Muscle of leg (tissue), 11 donors: ENCODE results near the gene AGBL4. TPM values are rescaled to one million over a fixed set of nuclear protein-coding genes. Genes with fewer than 3 reads are reported as not detected.
A peak's percentile ranks its signal among the peaks of the same experiment; 100 is the strongest.

ENCODE experiments used
- DNase-seq: peaks from one replicate; pipeline ENCODE4 v3.0.0; 2013
- H3K27ac ChIP-seq: one replicate; pipeline ENCODE4 v1.5.1; 2013; ENCODE audit warnings: mild to moderate bottlenecking, low read length, control low read depth
- H3K27me3 ChIP-seq: one replicate; pipeline ENCODE4 v1.6.1; 2013; ENCODE audit warnings: low read length; ENCODE audit not compliant: control insufficient read depth, insufficient read depth
- H3K36me3 ChIP-seq: one replicate; pipeline ENCODE4 v1.6.1; 2013; ENCODE audit warnings: low read length; ENCODE audit not compliant: control insufficient read depth, insufficient read depth
- H3K4me1 ChIP-seq: one replicate; pipeline ENCODE4 v1.6.1; 2013; ENCODE audit warnings: low read length; ENCODE audit not compliant: control insufficient read depth, insufficient read depth
- H3K4me3 ChIP-seq: one replicate; pipeline ENCODE4 v1.5.1; 2013; ENCODE audit warnings: low read length, control low read depth
- H3K9me3 ChIP-seq: replicated peaks from 2 replicates; pipeline ENCODE4 v1.6.1; 2013; ENCODE audit warnings: low read depth, low read length; ENCODE audit not compliant: control insufficient read depth
- WGBS: methylation state at CpG from one replicate; pipeline ENCODE4 v1.1.5; 2013; ENCODE audit warnings: missing lambda C conversion rate; ENCODE audit not compliant: insufficient coverage; 5-methylcytosine and 5-hydroxymethylcytosine counted together
- polyA plus RNA-seq, 8 donors: library from polyadenylated mRNA; unstranded; fragments of 120-200 nt; gene quantifications; one replicate each; pipeline versions ENCODE4 v1.2.1 to v1.2.3, GENCODE V29; 2013; ENCODE audit warnings: inconsistent platforms in 1 of 8, low replicate concordance in 1 of 8; ENCODE audit not compliant: insufficient read length in 8 of 8, insufficient read depth in 1 of 8
- total RNA-seq: library from RNA; stranded (reverse); fragments of 120-200 nt; gene quantifications from one replicate; pipeline ENCODE4 v1.2.4, GENCODE V29; 2013

The AGBL4 gene
- total and polyA plus RNA-seq, 9 donors = 0.05 to 0.50 (median 0.18) TPM

- Histone ChIP-seq H3K9me3 (no peaks in the 10 kb centered on the region), H3K4me3 (no peak overlapping the region), H3K27ac (no peak overlapping the region), H3K27me3 (no peaks in the 10 kb centered on the region), H3K36me3 (peaks cover 16% of the 10 kb centered on the region), H3K4me1 (peaks cover 20% of the 10 kb centered on the region)
- no peak for DNase-seq
- WGBS = no CpG with 5 or more reads among the region's 1 CpG
These were observed 1250.6 kb downstream of the AGBL4 start for GRCh38 chr1:48773133-48773532.

DNA sequence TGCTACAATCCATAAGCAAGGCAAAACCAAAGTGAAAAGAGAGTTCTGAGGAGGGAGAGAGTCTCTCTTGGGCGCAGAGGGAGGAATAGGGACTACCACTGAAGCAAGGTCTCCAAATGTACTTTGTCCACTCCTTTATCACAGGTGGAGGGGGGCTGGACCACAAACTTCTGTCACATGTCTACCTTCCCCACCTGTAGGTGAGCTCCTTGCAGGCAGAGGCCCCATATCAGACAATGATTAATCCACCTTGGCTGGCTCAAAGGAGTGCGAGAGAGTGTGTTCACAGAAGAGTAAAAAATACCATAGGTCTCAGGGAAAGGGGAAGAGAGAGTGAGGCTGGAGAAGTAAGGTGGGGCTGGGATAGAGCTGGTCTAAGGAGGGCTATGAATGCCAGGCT, 1251.5 kb downstream of the AGBL4 start:
- no peaks in the 10 kb centered on the region for H3K27me3 ChIP-seq
- peaks cover 16% of the 10 kb centered on the region for H3K36me3 ChIP-seq
- WGBS = 75% methylated on average over 1 of the region's 2 CpGs
- DNase-seq = no peak
- H3K27ac ChIP-seq = no peak overlapping the region
- peaks cover 14% of the 10 kb centered on the region for H3K4me1 ChIP-seq
- no peak overlapping the region for H3K4me3 ChIP-seq
- H3K9me3 ChIP-seq = no peaks in the 10 kb centered on the region

DNA sequence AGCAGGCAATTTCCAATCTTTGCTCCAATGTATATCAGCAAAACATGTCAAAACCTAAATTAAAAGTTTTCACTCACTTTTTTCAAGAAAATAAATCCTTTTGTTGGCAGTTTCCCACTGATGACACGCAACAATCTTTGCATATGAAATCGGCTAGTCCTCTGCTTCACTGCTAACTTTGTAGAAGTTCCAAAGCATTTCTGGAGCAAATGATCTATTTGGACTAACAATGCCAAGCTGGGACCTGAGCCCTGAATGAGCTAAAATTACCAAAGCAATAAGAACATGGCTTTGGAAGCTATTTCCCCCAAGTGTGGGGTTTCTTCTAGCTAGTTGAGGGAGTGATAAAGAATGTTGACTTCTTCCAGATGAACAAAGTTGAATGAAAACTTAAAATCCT, 1252.2 kb downstream of the AGBL4 start:
- Histone ChIP-seq H3K9me3 (no peaks in the 10 kb centered on the region), H3K36me3 (peaks cover 20% of the 10 kb centered on the region), H3K27me3 (no peaks in the 10 kb centered on the region), H3K4me3 (no peak overlapping the region), H3K27ac (peak overlapping the region; percentile 31), H3K4me1 (peaks cover 14% of the 10 kb centered on the region)
- DNase-seq = peak; percentile 87
- WGBS = 28% methylated on average over 2 of the region's 2 CpGs

DNA sequence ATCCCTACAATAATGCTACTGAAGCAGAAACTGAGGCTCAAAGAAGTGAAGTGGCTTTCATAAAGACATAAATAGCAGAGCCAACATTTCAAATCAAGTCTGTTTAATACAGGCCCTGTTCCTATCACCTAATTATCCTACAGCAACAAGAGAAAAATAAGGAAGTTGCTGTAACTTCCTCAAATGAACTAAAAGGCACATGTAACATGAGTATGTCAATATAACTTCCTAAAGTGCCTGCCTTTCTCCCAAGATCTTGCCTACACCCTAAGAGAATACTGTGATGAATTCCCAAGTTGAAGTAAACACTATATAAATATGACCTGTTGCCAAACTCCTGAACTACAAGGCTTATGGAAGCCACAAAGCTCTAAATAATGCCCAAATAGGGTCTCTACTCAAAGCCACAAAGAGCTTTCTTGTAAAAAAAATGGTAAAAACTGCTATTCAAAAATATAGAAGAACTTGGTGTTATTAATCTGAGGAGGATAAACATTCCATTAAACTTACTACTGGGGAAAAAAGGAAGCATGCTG, 1255.7 kb downstream of the AGBL4 start:
- peaks cover 7% of the 10 kb centered on the region for H3K4me1 ChIP-seq
- H3K4me3 ChIP-seq = no peak overlapping the region
- no peak for DNase-seq

DNA sequence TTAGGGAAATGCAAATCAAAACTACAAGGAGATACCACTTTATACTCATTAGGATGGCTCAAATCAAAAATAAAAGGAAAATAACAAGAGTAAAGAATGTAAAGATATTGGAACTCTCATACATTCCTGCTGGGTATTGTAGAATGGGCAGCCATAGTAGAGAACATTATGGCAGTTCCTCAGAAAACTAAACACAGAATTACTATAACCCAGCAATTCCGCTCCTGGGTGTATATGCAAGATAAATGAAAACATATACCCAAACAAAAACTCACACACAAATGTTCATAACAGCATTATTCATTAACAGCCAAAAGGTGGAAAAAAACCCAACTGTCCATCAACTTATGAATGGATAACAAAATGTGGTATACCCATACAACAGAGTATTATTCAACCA, 1258.4 kb downstream of the AGBL4 start:
- Histone ChIP-seq H3K27me3 (no peaks in the 10 kb centered on the region), H3K4me1 (peaks cover 5% of the 10 kb centered on the region), H3K27ac (no peak overlapping the region), H3K36me3 (peaks cover 14% of the 10 kb centered on the region), H3K4me3 (no peak overlapping the region), H3K9me3 (no peaks in the 10 kb centered on the region)
- no peak for DNase-seq
- WGBS = no CpG with 5 or more reads among the region's 1 CpG

More for the DNA sequence above, 1255.7 kb downstream of the AGBL4 start:
- Histone ChIP-seq H3K27ac (no peak overlapping the region), H3K27me3 (no peaks in the 10 kb centered on the region), H3K9me3 (no peaks in the 10 kb centered on the region), H3K36me3 (peaks cover 20% of the 10 kb centered on the region)

DNA sequence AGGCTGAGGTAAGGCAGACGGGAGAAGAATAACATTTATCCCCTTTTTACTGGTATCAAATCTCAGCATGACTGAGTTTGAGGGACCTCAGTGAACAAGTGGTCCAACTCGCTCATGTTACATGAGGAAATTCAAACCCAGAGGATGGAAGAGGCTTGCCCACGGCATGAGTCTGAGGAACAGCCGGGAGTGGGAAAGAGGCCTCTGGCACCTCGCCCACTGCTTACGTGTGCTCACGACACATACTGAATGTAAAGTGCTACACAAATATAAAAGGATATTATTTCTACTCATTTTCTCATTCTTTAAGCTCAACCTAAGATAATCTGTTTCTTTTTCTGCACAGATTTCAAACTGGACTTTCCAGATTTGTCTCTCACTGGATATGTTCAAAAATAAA, 1261.8 kb downstream of the AGBL4 start:
- DNase-seq = peak; percentile 71
- Histone ChIP-seq H3K36me3 (peaks cover 30% of the 10 kb centered on the region), H3K9me3 (no peaks in the 10 kb centered on the region), H3K4me3 (no peak overlapping the region), H3K27me3 (no peaks in the 10 kb centered on the region), H3K27ac (no peak overlapping the region), H3K4me1 (peaks cover 5% of the 10 kb centered on the region)
- 86% methylated on average over 1 of the region's 7 CpGs for WGBS

GRCh38 chr1:48761411-48761810, 1262.3 kb downstream of the AGBL4 start:
- no peaks in the 10 kb centered on the region for H3K9me3 ChIP-seq
- no peak overlapping the region for H3K4me3 ChIP-seq
- no peaks in the 10 kb centered on the region for H3K27me3 ChIP-seq
- H3K27ac ChIP-seq = no peak overlapping the region
- peaks cover 28% of the 10 kb centered on the region for H3K36me3 ChIP-seq
- no peak for DNase-seq
- H3K4me1 ChIP-seq = peaks cover 5% of the 10 kb centered on the region

DNA sequence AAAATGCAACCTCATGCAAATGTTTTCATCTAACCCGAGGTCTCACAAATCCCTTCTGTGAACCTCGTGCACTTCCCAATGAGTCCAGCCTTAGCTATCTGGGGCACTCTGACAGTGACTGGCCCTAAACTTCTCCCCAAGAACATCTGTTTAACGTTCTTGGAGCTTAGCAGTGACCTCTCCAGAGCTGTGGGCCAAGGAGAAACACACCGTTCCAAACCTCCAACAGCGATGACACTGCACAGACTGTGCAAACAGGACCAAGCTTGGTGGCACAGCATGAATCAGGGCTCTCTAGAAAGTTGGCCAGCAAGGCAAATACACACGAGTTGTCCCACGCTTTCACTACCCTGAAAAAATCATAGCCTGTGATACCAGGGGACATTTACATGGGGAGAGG, 1262.9 kb downstream of the AGBL4 start:
- WGBS = 83% methylated on average over 5 of the region's 7 CpGs
- Histone ChIP-seq H3K4me1 (peaks cover 5% of the 10 kb centered on the region), H3K27me3 (no peaks in the 10 kb centered on the region), H3K36me3 (peaks cover 27% of the 10 kb centered on the region), H3K4me3 (no peak overlapping the region), H3K27ac (no peak overlapping the region), H3K9me3 (no peaks in the 10 kb centered on the region)
- no peak for DNase-seq

DNA sequence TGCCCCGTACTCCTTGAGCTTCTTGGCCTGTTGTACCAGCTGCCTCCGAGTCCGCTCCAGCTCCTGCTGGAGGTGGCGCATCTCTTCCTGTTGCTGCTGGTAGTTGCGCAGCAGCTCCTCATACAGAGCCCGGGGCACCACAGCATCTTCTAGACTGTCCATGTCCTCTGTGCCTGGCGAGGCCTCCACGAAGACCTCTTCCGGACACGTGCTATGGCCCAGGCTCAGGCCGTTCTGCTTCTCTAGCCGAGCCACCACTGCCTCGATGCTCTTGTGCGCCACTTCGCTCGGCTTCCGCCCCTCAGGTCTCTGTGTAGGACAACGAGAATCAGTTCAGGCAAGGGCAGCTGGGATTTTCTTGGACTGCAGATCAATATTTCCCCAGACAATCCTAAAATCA, 1264.8 kb downstream of the AGBL4 start:
- Histone ChIP-seq H3K27me3 (no peaks in the 10 kb centered on the region), H3K36me3 (peaks cover 35% of the 10 kb centered on the region), H3K9me3 (no peaks in the 10 kb centered on the region), H3K4me1 (peaks cover 5% of the 10 kb centered on the region), H3K4me3 (no peak overlapping the region), H3K27ac (no peak overlapping the region)
- DNase-seq = no peak
- 92% methylated on average over 18 of the region's 18 CpGs for WGBS

DNA sequence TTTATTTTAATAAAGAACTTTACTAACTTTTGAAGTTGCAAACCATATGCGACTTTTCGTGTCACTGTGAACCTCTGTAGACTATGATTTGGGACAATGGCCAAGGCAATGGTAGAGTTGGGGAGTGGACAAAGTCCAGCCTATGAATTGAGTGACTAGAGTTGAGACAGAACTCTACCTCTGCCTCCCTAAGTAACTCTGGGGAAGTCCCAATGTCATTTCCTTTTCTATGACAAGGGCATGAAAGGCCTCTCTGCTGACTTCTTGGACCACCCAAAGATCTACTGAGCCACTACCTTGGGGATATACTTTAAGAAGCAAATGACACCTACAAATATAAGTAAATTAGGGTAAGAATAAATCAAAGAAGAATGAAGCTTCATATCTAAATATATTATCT, 1266.4 kb downstream of the AGBL4 start:
- WGBS = no CpG with 5 or more reads among the region's 2 CpGs
- DNase-seq = no peak
- no peaks in the 10 kb centered on the region for H3K27me3 ChIP-seq
- no peak overlapping the region for H3K27ac ChIP-seq
- H3K4me1 ChIP-seq = peaks cover 5% of the 10 kb centered on the region
- H3K9me3 ChIP-seq = no peaks in the 10 kb centered on the region
- no peak overlapping the region for H3K4me3 ChIP-seq
- peaks cover 35% of the 10 kb centered on the region for H3K36me3 ChIP-seq

DNA sequence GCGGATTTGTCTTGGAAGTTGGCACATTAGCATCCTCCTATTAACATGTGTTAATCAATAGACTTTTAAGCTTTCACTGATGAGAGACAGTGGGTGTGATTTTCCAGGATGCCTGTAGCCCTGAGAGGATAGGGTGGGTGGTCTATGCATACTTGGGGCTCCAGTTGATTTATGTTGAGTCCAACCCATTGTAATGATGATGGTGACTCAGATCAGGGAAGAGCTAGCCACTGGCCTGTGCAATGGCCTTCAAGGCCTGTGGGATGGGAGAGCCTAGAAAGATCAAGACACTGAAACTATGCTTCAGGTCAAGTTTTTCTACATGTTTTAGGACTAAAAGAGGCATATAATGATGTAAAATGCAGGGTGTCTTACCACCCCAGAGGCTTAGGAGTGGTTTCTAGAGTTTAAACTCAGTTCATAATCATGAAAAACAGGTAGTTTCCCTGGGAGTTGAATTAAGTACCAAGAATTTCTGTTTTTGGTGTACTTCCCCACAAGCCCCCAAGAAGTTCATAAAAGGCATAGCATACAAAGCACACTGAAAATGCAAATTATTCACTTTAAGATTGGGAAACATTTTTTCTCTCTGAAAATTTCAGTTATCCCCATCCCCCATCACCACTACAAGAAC, 1267.0 kb downstream of the AGBL4 start:
- WGBS = no CpG with 5 or more reads among the region's 1 CpG
- Histone ChIP-seq H3K36me3 (peaks cover 35% of the 10 kb centered on the region), H3K27me3 (no peaks in the 10 kb centered on the region), H3K4me1 (peaks cover 2% of the 10 kb centered on the region), H3K9me3 (no peaks in the 10 kb centered on the region), H3K27ac (no peak overlapping the region), H3K4me3 (no peak overlapping the region)
- DNase-seq = no peak
